ENCODE data around the gene PRAF2. TPM values are rescaled to one million over a fixed set of nuclear protein-coding genes. Genes with fewer than 3 reads are reported as not detected.
A peak's percentile ranks its signal among the peaks of the same experiment; 100 is the strongest.

PRAF2 gene
- total RNA-seq, 1 donor from 2014 or later: 7.1 TPM

DNA sequence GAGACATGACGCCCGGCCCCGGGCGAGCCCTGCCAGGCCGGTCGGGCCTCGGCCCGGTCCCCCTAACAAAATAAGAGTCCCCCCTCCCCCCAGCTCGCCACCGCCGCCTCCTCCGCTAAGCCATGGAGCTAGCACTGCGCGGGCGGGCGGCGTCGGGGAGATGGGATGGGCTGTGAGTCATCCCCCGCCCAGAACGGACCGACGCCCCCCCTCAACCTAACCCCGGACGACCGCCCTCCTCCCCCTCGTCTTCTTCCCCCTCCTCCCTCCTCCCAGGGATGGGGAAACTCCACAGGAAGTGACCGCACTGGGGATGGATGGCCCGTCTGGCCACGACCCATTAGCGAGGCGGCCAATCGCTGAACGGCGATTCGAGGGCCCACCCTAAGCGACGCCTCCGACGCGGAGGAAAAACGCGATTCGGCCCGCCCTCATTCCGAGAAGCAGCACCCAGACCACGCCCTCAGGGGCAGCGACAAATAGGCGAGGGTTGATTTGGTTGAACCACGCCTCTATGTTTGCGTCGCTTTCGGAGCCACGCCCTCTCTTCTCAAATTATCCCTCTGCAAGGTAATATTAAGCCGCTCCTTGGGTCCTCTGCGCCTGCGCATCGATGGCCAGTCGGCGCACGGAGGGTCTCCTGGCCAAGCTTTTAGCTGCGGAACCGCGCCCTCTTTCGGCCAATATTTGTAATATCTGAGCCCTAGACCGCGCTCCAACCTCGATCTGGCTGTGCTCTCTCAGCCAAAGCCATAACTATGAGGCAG is 30.4 kb downstream of the PRAF2 start, which contains the start of gene TFE3:
Gene TFE3 (minus strand): TSS at position 138 of the 767 bp plus-strand sequence. CDS start 131 bp downstream, at position 7.
- peak; percentile 98 for DNase-seq (ENCODE audit: low read depth)

- DNase-seq (ENCODE audit: low read depth): no peak
These were observed 31.1 kb downstream of the PRAF2 start for GRCh38 chrX:49042581-49043219.

- peak; percentile 59 for DNase-seq (ENCODE audit: low read depth)
These were observed 31.8 kb downstream of the PRAF2 start for GRCh38 chrX:49041744-49042580.

- DNase-seq (ENCODE audit: low read depth): peak; percentile 6
These were observed 33.3 kb downstream of the PRAF2 start for GRCh38 chrX:49040376-49040955.

DNA sequence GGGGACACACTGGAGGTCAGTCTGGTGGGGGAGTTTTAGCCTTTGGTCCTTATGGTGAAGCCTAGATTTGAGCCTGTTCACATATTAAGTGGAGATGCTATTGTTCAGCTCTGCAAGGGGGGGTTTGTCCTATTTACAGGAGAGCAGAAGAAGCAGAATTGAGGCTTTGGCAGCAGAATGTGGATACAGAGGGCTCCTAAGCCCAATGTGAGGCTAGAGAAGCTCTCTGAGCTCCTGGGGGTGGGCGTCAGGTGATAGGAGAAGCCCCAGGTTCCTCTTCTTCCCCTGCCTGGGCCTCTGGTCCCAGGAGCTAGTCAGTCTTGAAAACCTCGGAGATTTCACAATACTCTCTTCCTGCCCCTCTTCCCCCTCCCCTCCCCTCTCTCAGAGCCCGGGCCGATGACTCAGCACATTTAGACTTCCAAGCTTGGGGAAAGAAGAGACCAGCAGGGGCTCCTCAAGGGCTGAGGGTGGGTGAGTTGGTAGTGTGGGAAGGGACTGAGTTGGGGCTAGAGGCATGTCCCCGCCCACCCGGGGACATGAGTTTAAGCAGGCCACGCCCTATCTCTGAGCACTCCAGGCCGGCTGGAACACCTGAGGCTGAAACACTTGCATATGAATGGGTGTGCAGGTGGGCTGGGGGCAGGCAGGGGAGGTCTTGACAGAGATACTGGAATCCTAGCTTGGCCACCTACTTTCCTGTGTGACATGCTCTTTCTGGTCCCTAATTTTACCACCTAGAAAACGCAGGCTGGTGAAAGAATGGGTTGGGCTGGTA is 34.0 kb downstream of the PRAF2 start:
- peak; percentile 85 for DNase-seq (ENCODE audit: low read depth)

GRCh38 chrX:49037883-49038475 is 35.8 kb downstream of the PRAF2 start:
- no peak for DNase-seq (ENCODE audit: low read depth)

- no peak for DNase-seq (ENCODE audit: low read depth)
These were observed 43.5 kb downstream of the PRAF2 start for GRCh38 chrX:49030283-49030682.

- no peak for DNase-seq (ENCODE audit: low read depth)
These were observed 43.9 kb downstream of the PRAF2 start for GRCh38 chrX:49029876-49030275.

Other genes starting within 250 kb of the PRAF2 start
- not detected in 2 replicates for gene ERAS, start 247.5 kb downstream of the PRAF2 start, total RNA-seq
- gene PCSK1N, start 238.4 kb downstream of the PRAF2 start, total RNA-seq: 1.8 and 5.4 TPM in 2 replicates
- gene TIMM17B, start 176.2 kb downstream of the PRAF2 start, total RNA-seq: 52.4 and 64.3 TPM in 2 replicates
- 37.6 and 44.7 TPM in 2 replicates for gene PQBP1, start 176.1 kb downstream of the PRAF2 start, total RNA-seq
- 18.2 and 24.4 TPM in 2 replicates for gene SLC35A2, start 162.4 kb downstream of the PRAF2 start, total RNA-seq
- 4.6 and 6.2 TPM in 2 replicates for gene PIM2, start 155.0 kb downstream of the PRAF2 start, total RNA-seq
- 27.0 and 27.9 TPM in 2 replicates for gene OTUD5, start 116.4 kb downstream of the PRAF2 start, total RNA-seq
- 0.10 and 0.21 TPM in 2 replicates for gene KCND1, start 102.2 kb downstream of the PRAF2 start, total RNA-seq
- 22.4 and 24.4 TPM in 2 replicates for gene GRIPAP1, start 71.7 kb downstream of the PRAF2 start, total RNA-seq
- 36.9 and 39.6 TPM in 2 replicates for gene TFE3, start 30.6 kb downstream of the PRAF2 start, total RNA-seq
- gene CCDC120, start 15.0 kb downstream of the PRAF2 start, total RNA-seq: not detected in 2 replicates
- gene WDR45, start 5.9 kb upstream of the PRAF2 start, total RNA-seq: 49.3 and 64.3 TPM in 2 replicates
- gene GPKOW, start 49.7 kb upstream of the PRAF2 start, total RNA-seq: 23.9 and 26.7 TPM in 2 replicates
- gene MAGIX, start 88.8 kb upstream of the PRAF2 start, total RNA-seq: 4.8 and 6.6 TPM in 2 replicates
- gene PLP2, start 97.9 kb upstream of the PRAF2 start, total RNA-seq: 48.7 and 68.3 TPM in 2 replicates
- 6.6 TPM in 2 replicates for gene PRICKLE3, start 112.4 kb upstream of the PRAF2 start, total RNA-seq
- gene SYP, start 126.2 kb upstream of the PRAF2 start, total RNA-seq: 1.8 TPM in 2 replicates
- not detected in 2 replicates for gene CACNA1F, start 159.3 kb upstream of the PRAF2 start, total RNA-seq
- 8.7 and 11.9 TPM in 2 replicates for gene CCDC22, start 161.5 kb upstream of the PRAF2 start, total RNA-seq
- 0.05 TPM in 1 of 2 replicates, not detected in the other for gene FOXP3, start 190.7 kb upstream of the PRAF2 start, total RNA-seq
- 31.2 and 34.8 TPM in 2 replicates for gene PPP1R3F, start 195.8 kb upstream of the PRAF2 start, total RNA-seq
- gene GAGE10, start 229.6 kb upstream of the PRAF2 start, total RNA-seq: not detected in 2 replicates
- gene GAGE12J, start 248.0 kb upstream of the PRAF2 start, total RNA-seq: not detected in 2 replicates

All from myocyte (in vitro differentiated cells).